Stimulated activated CD4-positive, alpha-beta T cell treated with anti-CD3 and anti-CD28 coated beads, Interleukin-12 subunit alpha, Interleukin-12 subunit beta, amount 100 ng/mL, for 24 hours (primary cell): ENCODE measurements around the gene ARL2BP.
"Not testable (repeated sequence)": the region's sequence is repeated elsewhere in the genome, so short reads cannot be mapped to it uniquely, and the experiment has no call there.

Experiments
- DNase-seq, 2 experiments: peaks; one replicate each; pipeline ENCODE4 v3.0.0-alpha.2; 2020; ENCODE audit warnings: low read depth in 2 of 2

Gene ARL2BP

GRCh38 chr16:57263541-57264351 is 18.7 kb downstream of the ARL2BP start:
- no peak for DNase-seq

DNA sequence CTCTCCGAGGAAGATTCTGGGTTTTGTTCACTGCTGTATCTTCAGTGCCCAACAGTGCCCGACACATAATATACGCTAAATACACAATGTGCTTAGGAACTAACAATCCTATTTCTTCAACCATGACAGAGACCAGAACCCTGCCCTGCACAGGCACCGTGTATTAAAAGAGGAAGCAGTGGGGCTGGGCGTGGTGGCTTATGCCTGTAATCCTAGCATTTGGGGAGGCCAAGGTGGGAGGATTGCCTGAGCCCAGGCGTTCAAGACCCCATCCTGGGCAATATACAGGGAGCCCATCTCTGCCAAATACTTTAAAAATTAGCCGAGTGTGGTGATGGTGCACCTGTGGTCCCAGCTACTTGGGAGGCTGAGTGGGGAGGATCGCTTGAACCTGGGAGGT is 19.3 kb downstream of the ARL2BP start:
- no peak for DNase-seq

DNA sequence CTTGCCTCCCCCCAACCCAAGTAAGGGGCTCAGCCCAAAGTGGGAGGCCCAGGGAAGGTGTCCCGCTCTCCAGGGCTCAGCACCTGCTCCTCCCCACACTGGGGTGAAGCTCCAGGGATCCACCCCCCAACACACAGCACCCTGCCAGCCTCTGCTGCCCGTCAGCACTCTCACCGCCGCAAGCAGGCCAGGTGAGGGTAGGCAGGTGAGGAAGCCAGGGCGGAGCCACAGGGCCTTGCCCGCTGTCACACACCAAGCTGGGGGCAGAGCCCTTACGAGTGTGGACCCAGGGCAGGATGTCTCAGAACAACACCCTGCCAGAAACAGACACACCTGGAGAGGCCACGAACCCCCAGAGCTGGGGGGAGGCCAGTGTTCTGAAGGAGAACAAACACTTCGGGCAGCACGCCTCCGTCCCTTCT is 19.9 kb downstream of the ARL2BP start:
- no peak for DNase-seq

GRCh38 chr16:57265850-57266530 is 20.9 kb downstream of the ARL2BP start:
- no peak for DNase-seq

- no peak for DNase-seq
Measured at GRCh38 chr16:57266531-57267260, 21.6 kb downstream of the ARL2BP start.

DNA sequence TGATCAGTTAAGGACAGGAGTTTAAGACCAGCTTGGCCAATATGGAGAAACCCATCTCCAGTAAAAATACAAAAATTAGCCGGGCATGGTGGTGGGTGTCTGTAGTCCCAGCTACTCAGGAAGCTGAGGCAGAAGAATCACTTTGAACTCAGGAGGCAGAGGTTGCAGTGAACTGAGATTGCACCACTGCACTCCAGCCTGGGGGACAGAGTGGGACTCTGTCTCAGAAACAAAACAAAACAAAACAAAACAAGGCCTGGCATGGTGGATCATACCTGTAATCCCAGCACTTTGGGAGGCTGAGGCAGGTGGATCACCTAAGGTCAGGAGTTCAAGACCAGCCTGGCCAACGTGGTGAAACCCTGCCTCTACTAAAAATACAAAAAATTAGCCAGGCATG is 22.3 kb downstream of the ARL2BP start:
- DNase-seq: not testable (repeated sequence)

GRCh38 chr16:57268804-57269800 is 24.0 kb downstream of the ARL2BP start:
- DNase-seq: no peak

GRCh38 chr16:57270221-57271062 is 25.4 kb downstream of the ARL2BP start:
- DNase-seq: no peak

GRCh38 chr16:57271063-57271345 is 25.9 kb downstream of the ARL2BP start:
- DNase-seq: no peak

GRCh38 chr16:57271867-57272495 is 26.9 kb downstream of the ARL2BP start:
- DNase-seq: no peak

GRCh38 chr16:57273359-57273758 is 28.3 kb downstream of the ARL2BP start:
- DNase-seq: no peak

- DNase-seq: no peak
Measured at GRCh38 chr16:57273826-57274225, 28.8 kb downstream of the ARL2BP start.

DNA sequence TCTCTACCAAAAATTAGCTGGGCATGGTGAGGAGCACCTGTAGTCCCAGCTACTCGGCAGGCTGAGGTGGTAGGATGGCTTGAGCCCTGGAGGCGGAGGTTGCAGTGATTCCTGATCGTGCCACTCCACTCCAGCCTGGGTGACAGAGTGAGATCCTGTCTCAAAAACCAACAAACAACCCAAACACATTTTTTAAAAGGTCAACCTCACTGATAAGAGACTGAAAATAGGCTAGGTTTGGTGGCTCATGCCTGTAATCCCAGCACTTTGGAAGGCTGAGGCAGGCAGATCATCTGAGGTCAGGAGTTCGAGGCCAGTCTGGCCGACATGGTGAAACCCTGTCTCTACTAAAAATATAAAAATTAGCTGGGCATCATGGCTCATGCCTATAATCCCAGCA is 30.9 kb downstream of the ARL2BP start:
- DNase-seq: not testable (repeated sequence)

- DNase-seq: no peak
Measured at GRCh38 chr16:57276596-57276995, 31.5 kb downstream of the ARL2BP start.

- DNase-seq: peak in 1 of 2 experiments; percentile 39
Measured at GRCh38 chr16:57277586-57277985, 32.5 kb downstream of the ARL2BP start.

GRCh38 chr16:57278494-57278893 is 33.4 kb downstream of the ARL2BP start:
- DNase-seq: no peak

- DNase-seq: no peak
Measured at GRCh38 chr16:57279780-57280638, 35.0 kb downstream of the ARL2BP start.

DNA sequence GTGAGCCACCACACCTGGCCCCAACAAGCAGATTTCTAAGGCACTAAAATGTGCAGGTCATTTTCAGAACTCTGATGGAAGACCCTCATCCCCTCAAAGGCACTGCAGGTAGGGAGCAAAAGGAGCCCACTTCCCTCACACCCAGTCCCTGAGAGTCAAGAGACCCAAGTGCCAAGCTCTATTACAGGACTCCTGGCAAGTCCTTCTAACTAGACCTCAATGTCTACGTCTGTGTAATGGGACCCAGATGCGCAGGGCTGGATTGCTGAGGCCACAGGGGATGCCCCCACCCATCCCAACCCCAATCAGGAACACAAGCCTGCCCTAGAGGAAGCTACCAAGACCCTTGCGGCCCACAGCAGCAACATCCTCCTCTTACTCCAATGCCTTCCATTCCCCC is 36.7 kb downstream of the ARL2BP start:
- no peak for DNase-seq
